MCF 10A (cell line): ENCODE results near the gene SETBP1. TPM values are rescaled to one million over a fixed set of nuclear protein-coding genes. Genes with fewer than 3 reads are reported as not detected.

ENCODE experiments used
- BruUV-seq: library from RNA; stranded (reverse); fragments of 400-500 nt; replicated peaks from 2 replicates; lab custom pipeline; 2021; lab: Mats Ljungman, UMichigan
- CTCF ChIA-PET: fragments of 300-600 bp; sonication (Branson Sonifier 250); formaldehyde crosslinking; extraction: SDS; loops from one replicate; lab custom pipeline; 2021; ENCODE audit warnings: antibody characterized with exemption, inconsistent platforms; lab: Yijun Ruan, JAX
- POLR2A ChIA-PET: fragments of 300-600, 350-650 bp; sonication (Branson Sonifier 250); formaldehyde crosslinking; extraction: SDS; loops from one replicate; lab custom pipeline; 2020; ENCODE audit warnings: antibody characterized with exemption, inconsistent platforms; lab: Yijun Ruan, JAX
- DNase-seq: peaks from one replicate; pipeline ENCODE4 v3.0.0-alpha.2; 2018; ENCODE audit not compliant: unreplicated experiment
- H3K27ac Mint-ChIP-seq: one replicate; pipeline ENCODE4 v1.8.0; 2022; ENCODE audit warnings: mild to moderate bottlenecking, low read depth, mixed read lengths; ENCODE audit not compliant: unreplicated experiment
- H3K27me3 Mint-ChIP-seq: one replicate; pipeline ENCODE4 v1.8.0; 2022; ENCODE audit warnings: mixed read lengths; ENCODE audit not compliant: insufficient read depth, unreplicated experiment
- H3K36me3 Mint-ChIP-seq: one replicate; pipeline ENCODE4 v1.8.0; 2022; ENCODE audit warnings: mild to moderate bottlenecking, moderate library complexity, mixed read lengths; ENCODE audit not compliant: insufficient read depth, unreplicated experiment
- H3K4me1 Mint-ChIP-seq: one replicate; pipeline ENCODE4 v1.8.0; 2022; ENCODE audit warnings: mixed read lengths; ENCODE audit not compliant: insufficient read depth, unreplicated experiment
- H3K4me3 Mint-ChIP-seq: one replicate; pipeline ENCODE4 v1.8.0; 2022; ENCODE audit warnings: mild to moderate bottlenecking, moderate library complexity, mixed read lengths; ENCODE audit not compliant: unreplicated experiment
- H3K9me3 Mint-ChIP-seq: one replicate; pipeline ENCODE4 v1.8.0; 2022; ENCODE audit warnings: mixed read lengths; ENCODE audit not compliant: unreplicated experiment
- intact Hi-C: fragments of 100-400 bp; cut with micrococcal nuclease; formaldehyde crosslinking; loops from 2 replicates; pipeline ENCODE4 v1.14.1; 2022
- total RNA-seq: library from RNA; stranded (reverse); gene quantifications from 2 replicates; pipeline ENCODE4 v1.2.3, GENCODE V29; 2022
- TF ChIP-seq, protein P1 (sequence below): fragments of 200-600 bp; IDR thresholded peaks from one replicate; pipeline ENCODE4 v1.8.0; 2022; ENCODE audit warnings: antibody characterized with exemption, mild to moderate bottlenecking; ENCODE audit not compliant: unreplicated experiment

SETBP1 gene
- total RNA-seq, 1 experiment from 2014 or later = 4.8 TPM

DNA sequence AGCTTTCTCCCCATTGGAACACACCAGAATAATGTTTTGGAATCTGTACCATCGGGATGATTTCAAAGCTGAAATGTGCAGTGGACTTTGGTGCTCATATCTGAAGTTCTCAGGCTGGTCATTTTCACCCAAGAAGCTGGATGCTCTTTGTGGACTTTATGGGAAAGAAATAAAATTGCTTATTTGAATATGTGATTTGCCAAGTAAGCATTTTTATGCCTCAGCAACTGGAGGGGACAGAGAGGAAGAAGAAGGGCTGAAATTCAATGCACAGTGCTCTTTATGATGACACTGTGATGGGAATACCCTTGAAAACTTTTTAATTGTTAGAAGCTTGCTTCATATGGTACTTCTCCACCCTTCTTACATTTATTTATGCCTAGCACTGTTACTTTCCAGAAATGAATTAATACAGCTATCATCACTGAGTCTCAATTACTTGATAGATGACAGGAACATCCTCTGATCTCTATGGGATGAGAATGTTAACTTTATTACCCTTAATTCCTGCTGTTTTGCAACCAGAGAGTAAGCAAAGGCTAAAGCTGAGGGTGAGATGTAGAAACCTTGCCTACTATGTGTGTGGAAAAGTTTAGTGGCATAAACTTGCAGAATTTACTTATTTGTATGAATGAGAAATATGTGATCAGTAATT, 23.6 kb downstream of the SETBP1 start:
- TF ChIP-seq, protein P1, sequence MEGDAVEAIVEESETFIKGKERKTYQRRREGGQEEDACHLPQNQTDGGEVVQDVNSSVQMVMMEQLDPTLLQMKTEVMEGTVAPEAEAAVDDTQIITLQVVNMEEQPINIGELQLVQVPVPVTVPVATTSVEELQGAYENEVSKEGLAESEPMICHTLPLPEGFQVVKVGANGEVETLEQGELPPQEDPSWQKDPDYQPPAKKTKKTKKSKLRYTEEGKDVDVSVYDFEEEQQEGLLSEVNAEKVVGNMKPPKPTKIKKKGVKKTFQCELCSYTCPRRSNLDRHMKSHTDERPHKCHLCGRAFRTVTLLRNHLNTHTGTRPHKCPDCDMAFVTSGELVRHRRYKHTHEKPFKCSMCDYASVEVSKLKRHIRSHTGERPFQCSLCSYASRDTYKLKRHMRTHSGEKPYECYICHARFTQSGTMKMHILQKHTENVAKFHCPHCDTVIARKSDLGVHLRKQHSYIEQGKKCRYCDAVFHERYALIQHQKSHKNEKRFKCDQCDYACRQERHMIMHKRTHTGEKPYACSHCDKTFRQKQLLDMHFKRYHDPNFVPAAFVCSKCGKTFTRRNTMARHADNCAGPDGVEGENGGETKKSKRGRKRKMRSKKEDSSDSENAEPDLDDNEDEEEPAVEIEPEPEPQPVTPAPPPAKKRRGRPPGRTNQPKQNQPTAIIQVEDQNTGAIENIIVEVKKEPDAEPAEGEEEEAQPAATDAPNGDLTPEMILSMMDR = no peak

DNA sequence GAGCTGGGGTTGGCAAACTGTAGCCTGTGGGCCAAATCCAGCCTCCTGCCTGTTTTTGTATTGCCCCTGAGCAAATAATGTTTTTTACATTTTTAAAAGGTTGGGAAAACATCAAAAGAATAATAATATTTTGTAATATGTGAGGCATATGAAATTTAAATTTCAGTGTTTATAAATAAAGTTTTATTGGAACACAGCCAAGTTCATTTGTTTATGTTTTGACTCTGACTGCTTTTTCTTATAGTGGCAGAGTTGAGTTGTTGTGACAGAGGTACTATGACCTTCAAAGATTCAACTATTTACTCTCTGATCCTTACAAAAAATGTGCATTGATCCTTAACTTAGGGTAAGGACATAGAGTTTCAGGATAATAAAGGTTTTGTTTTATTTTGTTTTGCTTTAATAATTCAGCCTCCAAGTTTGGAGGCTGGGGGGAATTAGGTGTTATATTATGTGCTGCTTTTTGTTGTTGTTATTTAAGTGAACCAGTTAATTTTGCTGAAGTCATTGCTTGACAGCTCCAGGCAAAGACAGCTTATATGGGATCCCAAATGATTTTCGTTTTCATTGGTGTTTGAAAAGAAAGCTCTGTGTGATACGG, 24.5 kb downstream of the SETBP1 start:
- ChIA-PET POLR2A (interaction anchor here (0.5 kb wide), 1 partner anchor 175 kb away, joined by 3 read pairs; no protein-coding TSS in a partner anchor), CTCF (no interaction called here)
- TF ChIP-seq, protein P1 = no peak
- intact Hi-C loops = no loop called here
- H3K4me1 Mint-ChIP-seq = peaks cover 12% of the 10 kb centered on the region
- no peak overlapping the region for H3K4me3 Mint-ChIP-seq
- H3K9me3 Mint-ChIP-seq = no peaks in the 10 kb centered on the region
- no peaks in the 10 kb centered on the region for H3K27me3 Mint-ChIP-seq
- BruUV-seq = no TSS peak
- H3K27ac Mint-ChIP-seq = no peak overlapping the region
- no peak for DNase-seq
- peaks cover 4% of the 10 kb centered on the region for H3K36me3 Mint-ChIP-seq

More for the DNA sequence above, 23.6 kb downstream of the SETBP1 start:
- no TSS peak for BruUV-seq
- no peak overlapping the region for H3K27ac Mint-ChIP-seq
- CTCF ChIA-PET = no interaction called here
- H3K4me1 Mint-ChIP-seq = peaks cover 12% of the 10 kb centered on the region
- no peak overlapping the region for H3K4me3 Mint-ChIP-seq
- H3K27me3 Mint-ChIP-seq = no peaks in the 10 kb centered on the region
- DNase-seq = no peak
- POLR2A ChIA-PET = interaction anchor here (0.6 kb wide), 1 partner anchor 15 kb away, joined by 4 read pairs; no protein-coding TSS in a partner anchor
- intact Hi-C loops = no loop called here
- H3K36me3 Mint-ChIP-seq = peaks cover 4% of the 10 kb centered on the region
- no peaks in the 10 kb centered on the region for H3K9me3 Mint-ChIP-seq

DNA sequence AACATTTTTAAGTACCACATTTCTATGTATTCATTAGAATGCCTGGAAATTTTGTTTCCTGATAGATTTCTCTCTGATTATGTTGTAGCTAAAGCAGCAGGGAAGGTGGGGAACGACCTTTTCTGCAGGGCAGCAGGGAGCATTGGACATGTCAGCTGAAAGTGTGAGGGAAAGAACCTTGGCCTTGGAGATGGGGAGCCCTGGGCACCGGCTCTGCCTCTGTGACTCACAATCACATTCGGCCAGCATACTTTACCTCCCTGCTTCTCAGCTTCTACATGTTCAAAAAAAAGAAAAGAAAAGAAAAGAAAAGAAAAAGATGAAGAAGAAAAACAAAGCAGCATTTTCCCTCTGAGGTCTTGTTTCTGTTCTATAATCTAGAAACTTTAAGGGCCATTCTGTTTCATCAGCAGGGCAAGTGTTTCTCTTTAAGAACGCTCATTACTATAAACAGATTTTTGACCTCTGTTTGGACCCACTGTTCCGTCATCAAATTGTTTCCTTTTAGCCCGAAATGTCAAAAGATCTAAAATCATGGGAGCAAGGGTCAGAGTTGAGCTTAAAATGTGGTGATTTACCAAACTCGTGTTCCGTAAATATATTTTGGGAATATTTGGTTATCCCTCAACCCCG, 27.9 kb downstream of the SETBP1 start:
- no TSS peak for BruUV-seq
- Mint-ChIP-seq H3K27me3 (no peaks in the 10 kb centered on the region), H3K27ac (no peak overlapping the region), H3K4me3 (no peak overlapping the region), H3K36me3 (peaks cover 4% of the 10 kb centered on the region), H3K9me3 (no peaks in the 10 kb centered on the region), H3K4me1 (peaks cover 12% of the 10 kb centered on the region)
- ChIA-PET CTCF (no interaction called here), POLR2A (interaction anchor here (0.7 to 1.1 kb wide), 2 partner anchors 9 to 24 kb away, joined by 3 read pairs; no protein-coding TSS in a partner anchor)
- intact Hi-C loops = no loop called here
- no peak for DNase-seq
- TF ChIP-seq, protein P1 = no peak
